ENCODE results near the gene GPRIN3.
A peak's percentile ranks its signal among the peaks of the same experiment; 100 is the strongest.

Gene GPRIN3

DNA sequence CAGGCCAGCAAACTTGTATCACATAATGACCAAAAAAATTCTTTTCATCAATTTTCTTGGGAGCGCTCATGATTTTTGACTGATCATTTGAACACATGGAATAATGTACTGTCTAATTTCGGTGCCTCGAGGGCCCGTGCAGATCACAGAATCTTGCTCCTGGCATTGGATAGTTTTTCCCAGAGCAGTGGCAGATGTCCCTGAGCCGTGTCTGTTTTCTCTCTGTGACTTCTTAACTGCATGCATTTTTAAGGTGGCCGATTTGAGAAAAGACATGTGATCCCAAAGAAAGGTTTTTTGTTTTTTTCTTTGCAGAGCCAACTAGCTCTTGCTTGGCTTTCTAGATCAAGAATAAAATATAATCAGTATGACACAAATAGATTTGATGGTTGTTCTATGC is 19.7 kb downstream of the GPRIN3 start:
- Histone ChIP-seq H2BK5ac (ENCODE audit: low read length) (no peak overlapping the region), H3K4me2 (ENCODE audit: low read length) (no peak overlapping the region), H3K79me2 (ENCODE audit: control insufficient read depth, insufficient read depth, low read length) (no peaks in the 10 kb centered on the region), H2AK5ac (ENCODE audit: low read length) (no peak overlapping the region), H3K18ac (ENCODE audit: low read length) (no peak overlapping the region), H3K4ac (ENCODE audit: low read depth, low read length) (no peak overlapping the region), H3K9ac (ENCODE audit: low read length) (no peak overlapping the region), H2BK120ac (ENCODE audit: low read depth, low read length) (no peak overlapping the region), H3K36me3 (ENCODE audit: control insufficient read depth, insufficient read depth, low read length) (no peaks in the 10 kb centered on the region), H3K4me1 (ENCODE audit: control insufficient read depth, low read depth, low read length) (peaks cover 10% of the 10 kb centered on the region), H4K5ac (ENCODE audit: low read length) (no peak overlapping the region), H3K27ac (ENCODE audit: low read depth, low read length) (no peak overlapping the region), H3K4me3 (ENCODE audit: low read length) (no peak overlapping the region), H2BK15ac (replicated peaks; ENCODE audit: low read depth) (no peak overlapping the region), H3K56ac (ENCODE audit: low read length) (no peak overlapping the region), H3K27me3 (ENCODE audit: insufficient read depth, low read length, poor library complexity) (no peaks in the 10 kb centered on the region), H4K8ac (ENCODE audit: low read depth, low read length) (no peak overlapping the region), H3K23ac (ENCODE audit: low read length) (no peak overlapping the region), H3K79me1 (ENCODE audit: low read length) (no peaks in the 10 kb centered on the region)
- DNase-seq: no peak
- no CpG with 5 or more reads among the region's 6 CpGs for WGBS (ENCODE audit: extremely low coverage, insufficient coverage, low lambda C conversion rate)

DNA sequence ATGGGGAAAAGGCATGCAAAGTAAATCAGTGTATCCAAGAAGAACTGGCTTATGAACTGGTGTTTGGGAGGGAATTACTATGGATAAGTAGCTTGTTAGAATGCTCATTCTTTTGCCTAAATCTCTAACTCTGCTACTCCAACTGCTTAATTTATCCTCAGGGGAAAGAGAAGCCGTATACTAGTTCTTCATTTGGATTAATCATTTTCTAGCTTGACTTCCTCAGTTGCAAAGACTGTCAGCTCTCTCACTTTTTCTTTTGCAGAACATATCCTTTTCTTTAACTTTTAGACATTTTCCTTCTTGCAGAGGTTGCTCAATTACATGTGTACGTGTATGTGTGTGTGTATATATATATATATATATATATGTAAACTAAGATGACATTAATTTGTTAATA is 21.9 kb downstream of the GPRIN3 start:
- Histone ChIP-seq H3K4me2 (ENCODE audit: low read length) (no peak overlapping the region), H3K4ac (ENCODE audit: low read depth, low read length) (no peak overlapping the region), H2BK5ac (ENCODE audit: low read length) (no peak overlapping the region), H2BK120ac (ENCODE audit: low read depth, low read length) (no peak overlapping the region), H3K79me2 (ENCODE audit: control insufficient read depth, insufficient read depth, low read length) (no peaks in the 10 kb centered on the region), H3K36me3 (ENCODE audit: control insufficient read depth, insufficient read depth, low read length) (no peaks in the 10 kb centered on the region), H4K5ac (ENCODE audit: low read length) (no peak overlapping the region), H3K4me3 (ENCODE audit: low read length) (no peak overlapping the region), H4K8ac (ENCODE audit: low read depth, low read length) (no peak overlapping the region), H2BK15ac (replicated peaks; ENCODE audit: low read depth) (peak overlapping the region; percentile 23), H3K79me1 (ENCODE audit: low read length) (no peaks in the 10 kb centered on the region), H3K9ac (ENCODE audit: low read length) (no peak overlapping the region), H3K23ac (ENCODE audit: low read length) (no peak overlapping the region), H3K27me3 (ENCODE audit: insufficient read depth, low read length, poor library complexity) (no peaks in the 10 kb centered on the region), H3K27ac (ENCODE audit: low read depth, low read length) (no peak overlapping the region), H2AK5ac (ENCODE audit: low read length) (no peak overlapping the region), H3K4me1 (ENCODE audit: control insufficient read depth, low read depth, low read length) (peaks cover 10% of the 10 kb centered on the region), H3K56ac (ENCODE audit: low read length) (no peak overlapping the region), H3K18ac (ENCODE audit: low read length) (no peak overlapping the region)
- no peak for DNase-seq
- no CpG with 5 or more reads among the region's 2 CpGs for WGBS (ENCODE audit: extremely low coverage, insufficient coverage, low lambda C conversion rate)

DNA sequence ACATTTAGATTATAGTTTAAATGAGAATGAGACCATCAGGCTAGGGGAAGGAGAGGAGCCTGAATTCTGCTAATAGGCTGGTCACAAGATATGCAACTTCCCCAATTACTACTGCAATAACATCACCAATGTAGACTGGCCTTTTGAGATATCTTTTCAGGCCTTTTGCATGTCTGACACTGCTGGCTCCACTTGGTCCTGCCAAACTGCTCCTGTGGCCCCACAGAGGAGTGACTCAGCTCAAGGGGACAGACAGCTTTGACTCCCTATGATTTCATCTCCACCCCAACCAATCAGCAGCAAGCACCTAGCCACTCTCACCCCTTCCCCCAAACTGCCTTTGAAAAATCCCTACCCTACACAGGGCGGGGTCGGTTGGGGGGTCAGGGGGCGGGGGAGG is 22.8 kb downstream of the GPRIN3 start:
- no peak overlapping the region for H3K4me3 ChIP-seq (ENCODE audit: low read length)
- H2AK5ac ChIP-seq (ENCODE audit: low read length): no peak overlapping the region
- no peak overlapping the region for H3K4me2 ChIP-seq (ENCODE audit: low read length)
- peak overlapping the region; percentile 58 for H3K56ac ChIP-seq (ENCODE audit: low read length)
- H2BK120ac ChIP-seq (ENCODE audit: low read depth, low read length): no peak overlapping the region
- peak overlapping the region; percentile 25 for H3K18ac ChIP-seq (ENCODE audit: low read length)
- H3K79me1 ChIP-seq (ENCODE audit: low read length): no peaks in the 10 kb centered on the region
- WGBS (ENCODE audit: extremely low coverage, insufficient coverage, low lambda C conversion rate): no CpG with 5 or more reads among the region's 3 CpGs
- H2BK5ac ChIP-seq (ENCODE audit: low read length): no peak overlapping the region
- no peak overlapping the region for H4K8ac ChIP-seq (ENCODE audit: low read depth, low read length)
- peak; percentile 87 for DNase-seq
- no peak overlapping the region for H3K23ac ChIP-seq (ENCODE audit: low read length)
- no peak overlapping the region for H3K9ac ChIP-seq (ENCODE audit: low read length)
- no peak overlapping the region for H4K5ac ChIP-seq (ENCODE audit: low read length)
- no peak overlapping the region for H3K4ac ChIP-seq (ENCODE audit: low read depth, low read length)
- no peaks in the 10 kb centered on the region for H3K27me3 ChIP-seq (ENCODE audit: insufficient read depth, low read length, poor library complexity)
- no peaks in the 10 kb centered on the region for H3K79me2 ChIP-seq (ENCODE audit: control insufficient read depth, insufficient read depth, low read length)
- H3K27ac ChIP-seq (ENCODE audit: low read depth, low read length): peak overlapping the region; percentile 46
- peaks cover 10% of the 10 kb centered on the region for H3K4me1 ChIP-seq (ENCODE audit: control insufficient read depth, low read depth, low read length)
- H3K36me3 ChIP-seq (ENCODE audit: control insufficient read depth, insufficient read depth, low read length): no peaks in the 10 kb centered on the region
- H2BK15ac ChIP-seq (replicated peaks; ENCODE audit: low read depth): no peak overlapping the region

DNA sequence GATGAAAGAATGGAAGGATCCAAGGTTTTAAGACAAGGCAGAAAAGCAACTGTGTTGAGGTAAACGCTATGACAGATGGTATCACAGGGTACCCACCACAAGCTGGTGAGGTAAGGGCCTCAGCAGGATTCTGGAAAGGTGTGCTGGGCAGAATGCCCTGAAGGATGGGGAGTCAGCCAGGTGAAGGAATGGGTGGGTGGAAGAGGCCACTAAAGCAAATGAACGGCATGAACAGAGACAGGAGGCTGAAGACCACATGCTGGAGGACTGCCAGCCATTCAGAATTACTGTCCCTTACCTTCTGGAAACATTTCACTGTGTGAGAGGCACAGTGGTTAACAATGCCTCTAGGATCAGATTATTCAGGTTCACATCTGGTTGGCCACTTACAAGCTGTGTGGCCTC is 23.6 kb downstream of the GPRIN3 start:
- peak; percentile 45 for DNase-seq
- Histone ChIP-seq H2BK120ac (ENCODE audit: low read depth, low read length) (no peak overlapping the region), H3K27me3 (ENCODE audit: insufficient read depth, low read length, poor library complexity) (no peaks in the 10 kb centered on the region), H3K27ac (ENCODE audit: low read depth, low read length) (no peak overlapping the region), H3K56ac (ENCODE audit: low read length) (peak overlapping the region; percentile 17), H2BK5ac (ENCODE audit: low read length) (peak overlapping the region; percentile 71), H3K18ac (ENCODE audit: low read length) (no peak overlapping the region), H3K9ac (ENCODE audit: low read length) (no peak overlapping the region), H3K23ac (ENCODE audit: low read length) (no peak overlapping the region), H2AK5ac (ENCODE audit: low read length) (no peak overlapping the region), H3K36me3 (ENCODE audit: control insufficient read depth, insufficient read depth, low read length) (no peaks in the 10 kb centered on the region), H3K4me3 (ENCODE audit: low read length) (no peak overlapping the region), H3K4me2 (ENCODE audit: low read length) (no peak overlapping the region), H4K8ac (ENCODE audit: low read depth, low read length) (no peak overlapping the region), H3K79me1 (ENCODE audit: low read length) (no peaks in the 10 kb centered on the region), H3K79me2 (ENCODE audit: control insufficient read depth, insufficient read depth, low read length) (no peaks in the 10 kb centered on the region), H2BK15ac (replicated peaks; ENCODE audit: low read depth) (no peak overlapping the region), H3K4me1 (ENCODE audit: control insufficient read depth, low read depth, low read length) (peaks cover 10% of the 10 kb centered on the region), H4K5ac (ENCODE audit: low read length) (no peak overlapping the region), H3K4ac (ENCODE audit: low read depth, low read length) (no peak overlapping the region)
- no CpG with 5 or more reads among the region's 2 CpGs for WGBS (ENCODE audit: extremely low coverage, insufficient coverage, low lambda C conversion rate)

DNA sequence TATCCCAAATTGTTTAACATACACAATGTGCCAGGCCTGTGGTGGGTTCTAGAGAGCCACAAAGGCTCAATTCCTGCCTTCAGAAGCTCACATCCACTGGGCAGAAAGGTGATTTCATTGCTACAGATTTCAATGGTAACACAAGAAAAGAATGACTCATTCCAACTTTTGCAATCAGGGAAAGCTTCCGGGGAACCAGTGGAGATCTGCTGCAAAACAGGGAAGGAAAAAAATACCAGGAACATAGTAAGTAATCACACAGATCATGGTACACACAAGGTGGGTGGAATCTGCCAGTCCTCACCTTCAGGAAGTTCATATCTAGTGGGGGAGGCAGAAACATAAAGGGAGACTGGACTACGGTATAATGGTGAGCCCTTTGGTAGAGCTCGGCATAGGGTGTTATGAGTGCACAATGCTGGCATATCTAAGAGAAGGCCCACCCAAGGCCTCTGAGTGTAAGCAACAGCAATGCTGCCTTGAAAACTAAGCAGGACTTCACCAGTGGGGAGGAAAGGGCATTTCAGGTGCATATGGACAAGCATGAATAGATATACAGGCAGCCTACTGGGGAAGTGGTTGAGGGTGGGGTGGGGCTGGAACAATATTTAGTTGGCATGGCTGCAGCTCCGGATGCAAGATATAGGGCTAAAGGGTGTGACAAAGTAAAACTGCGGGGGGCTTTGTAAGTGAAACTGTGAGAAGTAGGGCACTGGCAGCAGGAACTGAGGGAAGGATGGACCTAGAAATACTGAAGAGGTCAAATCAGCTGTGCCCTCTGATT is 24.2 kb downstream of the GPRIN3 start:
- no CpG with 5 or more reads among the region's 5 CpGs for WGBS (ENCODE audit: extremely low coverage, insufficient coverage, low lambda C conversion rate)
- Histone ChIP-seq H3K23ac (ENCODE audit: low read length) (no peak overlapping the region), H2AK5ac (ENCODE audit: low read length) (no peak overlapping the region), H3K4ac (ENCODE audit: low read depth, low read length) (no peak overlapping the region), H3K9ac (ENCODE audit: low read length) (no peak overlapping the region), H2BK15ac (replicated peaks; ENCODE audit: low read depth) (no peak overlapping the region), H3K56ac (ENCODE audit: low read length) (peak overlapping the region; percentile 43), H3K36me3 (ENCODE audit: control insufficient read depth, insufficient read depth, low read length) (no peaks in the 10 kb centered on the region), H4K8ac (ENCODE audit: low read depth, low read length) (no peak overlapping the region), H3K27ac (ENCODE audit: low read depth, low read length) (no peak overlapping the region), H2BK120ac (ENCODE audit: low read depth, low read length) (no peak overlapping the region), H3K4me2 (ENCODE audit: low read length) (no peak overlapping the region), H3K4me3 (ENCODE audit: low read length) (no peak overlapping the region), H3K79me2 (ENCODE audit: control insufficient read depth, insufficient read depth, low read length) (no peaks in the 10 kb centered on the region), H4K5ac (ENCODE audit: low read length) (no peak overlapping the region), H3K79me1 (ENCODE audit: low read length) (no peaks in the 10 kb centered on the region), H2BK5ac (ENCODE audit: low read length) (peak overlapping the region; percentile 71), H3K4me1 (ENCODE audit: control insufficient read depth, low read depth, low read length) (peaks cover 10% of the 10 kb centered on the region), H3K18ac (ENCODE audit: low read length) (no peak overlapping the region), H3K27me3 (ENCODE audit: insufficient read depth, low read length, poor library complexity) (no peaks in the 10 kb centered on the region)
- DNase-seq: peak; percentile 46

DNA sequence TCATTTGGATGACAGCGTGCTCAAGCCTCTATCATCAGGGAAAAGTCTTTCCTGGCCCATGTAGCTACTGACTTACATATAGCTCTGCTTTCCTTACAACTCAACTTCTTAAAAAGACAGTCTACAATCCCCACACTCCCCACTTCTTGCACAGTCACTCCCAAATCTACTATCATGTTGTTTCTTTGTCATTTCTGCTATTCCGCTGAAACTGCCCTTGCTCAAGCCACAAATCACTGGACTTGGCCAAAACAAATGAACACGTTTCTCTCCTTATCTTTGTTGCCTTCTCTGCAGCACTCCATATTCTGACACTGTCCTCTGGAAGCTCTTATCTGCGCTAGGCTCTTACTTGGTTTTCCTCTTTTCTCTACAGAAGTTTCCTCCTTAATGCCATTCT is 28.2 kb downstream of the GPRIN3 start:
- Histone ChIP-seq H3K79me2 (ENCODE audit: control insufficient read depth, insufficient read depth, low read length) (no peaks in the 10 kb centered on the region), H2BK5ac (ENCODE audit: low read length) (no peak overlapping the region), H3K4ac (ENCODE audit: low read depth, low read length) (no peak overlapping the region), H2BK15ac (replicated peaks; ENCODE audit: low read depth) (no peak overlapping the region), H2BK120ac (ENCODE audit: low read depth, low read length) (no peak overlapping the region), H3K4me2 (ENCODE audit: low read length) (no peak overlapping the region), H3K27me3 (ENCODE audit: insufficient read depth, low read length, poor library complexity) (no peaks in the 10 kb centered on the region), H3K27ac (ENCODE audit: low read depth, low read length) (no peak overlapping the region), H3K79me1 (ENCODE audit: low read length) (no peaks in the 10 kb centered on the region), H3K36me3 (ENCODE audit: control insufficient read depth, insufficient read depth, low read length) (no peaks in the 10 kb centered on the region), H3K18ac (ENCODE audit: low read length) (no peak overlapping the region), H3K9ac (ENCODE audit: low read length) (no peak overlapping the region), H4K8ac (ENCODE audit: low read depth, low read length) (no peak overlapping the region), H3K23ac (ENCODE audit: low read length) (no peak overlapping the region), H4K5ac (ENCODE audit: low read length) (no peak overlapping the region), H3K56ac (ENCODE audit: low read length) (no peak overlapping the region), H3K4me3 (ENCODE audit: low read length) (no peak overlapping the region), H3K4me1 (ENCODE audit: control insufficient read depth, low read depth, low read length) (peaks cover 7% of the 10 kb centered on the region), H2AK5ac (ENCODE audit: low read length) (no peak overlapping the region)
- no CpG with 5 or more reads among the region's 4 CpGs for WGBS (ENCODE audit: extremely low coverage, insufficient coverage, low lambda C conversion rate)
- no peak for DNase-seq
